ENCODE results near the gene LRP6.
"Not testable (repeated sequence)": the region's sequence is repeated elsewhere in the genome, so short reads cannot be mapped to it uniquely, and the experiment has no call there.

LRP6 gene

DNA sequence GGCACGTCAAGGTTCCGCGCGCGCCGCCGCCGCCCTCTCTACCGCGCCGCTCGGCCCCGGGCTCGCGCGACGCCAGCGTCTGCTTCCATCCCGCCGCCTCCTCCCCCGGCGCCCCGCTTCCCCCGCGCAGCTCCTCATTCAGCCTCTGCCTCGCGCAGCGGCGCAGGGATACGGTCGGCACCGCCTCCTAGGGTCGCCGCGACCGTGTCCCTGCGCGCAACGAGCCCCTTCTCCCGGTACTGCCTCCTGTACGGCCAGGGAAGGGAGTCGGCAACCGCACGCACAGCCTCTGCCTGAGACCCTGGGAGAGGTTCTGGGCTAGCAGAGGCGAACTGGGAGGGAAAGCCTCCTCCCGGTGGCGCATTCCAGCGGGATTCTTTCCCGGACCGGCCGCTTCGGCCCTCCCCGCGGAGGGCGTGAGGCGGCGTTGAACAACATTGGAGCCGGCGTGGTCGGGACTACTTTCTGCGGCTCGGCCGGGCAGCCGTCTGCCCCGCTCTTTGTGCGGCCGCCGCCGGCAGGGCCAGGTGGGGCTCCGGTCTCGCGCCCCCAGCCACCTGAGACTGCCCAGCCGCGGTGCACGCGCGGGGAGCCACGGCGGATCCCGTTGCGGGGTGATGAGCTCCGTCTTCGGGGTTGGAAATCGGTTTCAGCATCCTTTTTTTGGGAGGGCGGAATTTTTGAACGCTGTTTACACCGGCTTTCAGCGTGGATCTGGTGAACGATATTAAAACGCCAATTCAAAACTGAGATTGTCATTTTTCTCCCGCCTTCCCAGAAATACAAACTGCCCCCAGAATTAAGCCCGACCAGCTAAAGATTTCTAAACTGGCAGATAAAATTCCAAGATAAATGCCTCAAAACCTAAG is at the start of gene LRP6:
Gene LRP6 (minus strand): TSS at position 172 of the 869 bp plus-strand sequence. CDS start 309 bp downstream, outside the sequence.
- DNase-seq (ENCODE audit: low spot score): peak; percentile 96

DNA sequence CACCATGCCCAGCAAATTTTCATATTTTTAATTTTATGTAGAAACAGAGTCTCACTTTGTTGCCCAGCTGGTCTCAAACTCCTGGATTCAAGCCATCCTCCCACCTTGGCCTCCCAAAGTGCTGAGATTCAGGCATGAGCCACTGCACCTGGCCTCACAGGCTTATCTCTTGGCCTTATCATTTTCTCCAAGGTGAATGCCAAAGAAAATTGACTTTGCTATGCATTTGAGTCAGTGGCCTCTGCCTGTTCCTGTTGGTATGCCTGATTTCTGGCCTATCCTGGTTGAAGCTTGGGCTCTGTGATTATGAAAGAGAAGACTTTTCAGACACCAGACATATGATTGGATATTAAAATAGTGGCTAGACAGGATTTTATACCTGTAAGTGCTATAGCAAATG is 49.0 kb upstream of the LRP6 start:
- DNase-seq (ENCODE audit: low spot score): no peak

DNA sequence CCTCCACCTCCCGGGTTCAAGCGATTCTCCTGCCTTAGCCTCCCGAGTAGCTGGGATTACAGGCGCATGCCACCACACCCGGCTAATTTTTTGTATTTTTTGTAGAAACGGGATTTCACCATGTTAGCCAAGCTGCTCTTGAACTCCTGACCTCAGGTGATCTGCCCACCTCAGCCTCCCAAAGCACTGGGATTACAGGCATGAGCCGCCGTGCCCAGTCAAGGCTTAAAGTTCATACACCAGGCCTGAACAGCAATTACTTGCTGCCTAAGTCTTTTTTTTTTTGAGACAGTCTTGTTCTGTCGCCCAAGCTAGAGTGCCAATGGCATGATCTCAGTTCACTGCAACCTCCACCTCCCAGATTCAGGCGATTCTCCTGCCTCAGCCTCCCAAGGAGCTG is 43.9 kb upstream of the LRP6 start:
- not testable (repeated sequence) for DNase-seq (ENCODE audit: low spot score)

DNA sequence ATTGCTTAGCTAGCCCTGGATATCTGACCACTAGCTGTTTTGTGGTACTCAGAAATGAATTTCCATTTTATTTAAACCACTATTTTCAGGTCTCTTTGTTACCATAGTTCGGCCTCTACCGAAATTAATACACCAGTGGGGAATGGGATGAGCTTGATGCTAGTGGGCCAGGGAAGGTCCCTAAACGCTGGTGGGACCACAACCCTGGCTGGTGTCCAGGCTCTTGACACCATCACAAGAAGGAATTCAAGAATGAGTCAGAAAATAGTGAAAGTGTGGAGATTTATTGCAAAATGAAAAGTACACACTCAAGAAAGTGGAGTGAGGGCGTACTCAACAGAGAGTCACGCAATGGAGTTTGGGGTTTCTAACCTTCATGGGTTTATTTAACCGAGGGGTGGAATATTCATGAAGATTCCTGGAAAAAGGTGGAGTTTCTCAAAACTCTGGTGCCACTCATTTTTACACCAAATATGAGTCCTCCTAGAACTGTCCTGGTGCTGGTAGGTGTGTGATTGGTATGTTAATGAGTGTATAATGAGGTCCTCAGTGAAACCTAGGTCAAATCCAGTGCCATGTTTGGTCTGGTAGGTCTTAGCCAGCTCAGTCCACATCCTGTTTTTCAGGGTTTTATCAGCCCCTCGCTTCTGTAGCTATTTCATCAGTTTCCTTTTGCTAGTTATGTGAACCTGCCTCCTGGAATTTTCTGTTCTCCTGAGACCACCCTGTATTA is 38.9 kb upstream of the LRP6 start:
- no peak for DNase-seq (ENCODE audit: low spot score)

DNA sequence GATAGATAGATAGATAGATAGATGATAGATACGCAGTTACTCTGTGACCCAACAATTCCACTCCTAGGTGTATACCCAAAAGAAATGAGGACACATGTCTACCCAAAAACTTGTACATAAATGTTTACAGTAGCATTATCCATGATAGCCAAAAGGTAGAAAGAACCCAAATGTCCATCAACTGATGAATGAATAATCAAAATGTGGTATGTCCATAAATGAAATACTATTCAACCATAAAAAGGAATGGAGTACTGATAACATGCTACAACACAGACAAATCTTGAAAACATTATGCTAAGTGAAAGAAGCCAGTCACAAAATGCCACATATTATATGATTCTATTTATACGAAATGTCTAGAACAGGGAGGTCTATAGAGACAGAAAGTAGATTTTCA is 36.1 kb upstream of the LRP6 start:
- DNase-seq (ENCODE audit: low spot score): no peak

DNA sequence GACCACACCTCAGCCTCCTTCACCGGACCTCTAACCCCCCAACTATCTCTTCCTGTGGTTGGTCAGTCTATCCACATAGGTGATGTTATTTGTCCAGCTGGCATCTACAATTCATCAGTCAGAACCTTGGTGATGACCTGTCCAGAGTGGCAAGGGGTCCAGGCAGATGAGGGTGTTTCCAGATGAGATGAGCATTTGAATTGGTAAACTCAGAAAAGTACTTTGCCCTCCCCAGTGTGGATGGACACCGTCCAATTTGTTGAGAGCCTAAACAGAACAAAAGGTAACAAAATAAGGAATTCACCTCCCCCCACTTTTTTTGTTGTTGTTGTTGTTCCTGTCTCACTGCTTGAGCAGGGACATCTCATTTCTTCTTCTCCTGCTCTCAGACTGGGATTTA is 34.3 kb upstream of the LRP6 start:
- no peak for DNase-seq (ENCODE audit: low spot score)

DNA sequence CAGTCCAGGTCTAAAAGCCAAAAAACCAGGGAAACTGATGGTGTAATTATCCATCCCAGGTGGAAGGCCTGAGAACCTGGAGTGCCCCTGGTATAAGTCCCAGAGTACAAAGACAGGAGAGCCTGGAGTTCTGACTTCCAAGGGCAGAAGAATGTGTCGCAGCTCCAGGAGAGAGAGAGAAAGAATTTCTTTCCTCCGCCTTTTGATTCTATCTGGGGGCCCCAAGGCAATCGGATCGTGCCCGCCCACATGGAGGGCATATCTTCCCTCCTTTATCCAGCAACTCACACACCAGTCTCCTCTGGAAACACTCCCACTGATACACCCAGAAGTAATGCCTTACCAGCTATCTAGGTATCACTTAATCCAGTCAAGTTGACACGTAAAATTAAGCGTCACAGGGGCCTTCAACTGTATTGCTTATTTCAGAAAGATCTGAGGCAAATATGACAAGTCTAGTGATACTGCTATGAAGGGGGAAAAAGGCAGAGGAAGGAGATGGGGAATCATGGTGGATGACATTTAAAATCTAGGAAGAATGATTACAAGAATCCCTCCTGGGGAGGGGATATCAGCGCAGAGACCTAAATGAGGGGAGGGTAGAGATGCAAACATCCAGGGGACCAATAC is 30.5 kb upstream of the LRP6 start:
- no peak for DNase-seq (ENCODE audit: low spot score)

DNA sequence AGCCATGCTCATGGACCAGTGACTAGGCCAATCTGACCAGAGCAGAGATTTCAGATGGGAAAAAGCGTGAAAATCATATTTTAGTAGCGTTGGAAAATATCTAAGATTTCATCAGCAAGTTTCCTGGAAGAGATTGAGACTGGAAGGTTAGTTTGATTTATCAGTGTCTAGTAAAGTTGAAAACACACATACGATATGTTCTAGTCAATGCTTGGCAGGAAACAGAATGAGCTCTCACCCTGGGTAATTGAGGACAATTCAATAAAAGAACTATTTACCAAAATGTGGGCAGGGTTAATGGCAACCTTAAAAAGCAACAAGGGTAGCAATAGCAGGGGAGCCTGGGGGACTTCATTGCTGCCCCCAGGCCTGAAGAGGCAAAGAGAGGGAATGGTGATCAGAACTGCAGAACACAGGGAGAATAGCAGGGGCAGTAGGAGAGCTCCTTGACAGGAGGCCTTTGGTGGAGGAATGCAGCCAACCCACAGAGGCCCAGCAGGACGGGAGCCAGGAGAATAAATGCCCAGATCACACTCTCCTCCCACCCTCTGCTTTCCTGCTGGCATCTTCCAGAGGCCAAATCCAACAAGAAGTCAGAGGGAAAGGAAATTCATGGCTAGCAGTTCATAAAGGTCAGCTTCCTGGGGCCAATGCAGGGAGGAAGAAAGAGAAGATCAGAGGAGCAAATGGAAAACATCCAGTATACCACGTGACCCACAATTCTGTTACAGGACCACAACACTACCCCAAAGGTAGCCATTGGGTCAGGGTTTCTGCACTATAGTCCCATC is 27.6 kb upstream of the LRP6 start:
- DNase-seq (ENCODE audit: low spot score): peak; percentile 40

DNA sequence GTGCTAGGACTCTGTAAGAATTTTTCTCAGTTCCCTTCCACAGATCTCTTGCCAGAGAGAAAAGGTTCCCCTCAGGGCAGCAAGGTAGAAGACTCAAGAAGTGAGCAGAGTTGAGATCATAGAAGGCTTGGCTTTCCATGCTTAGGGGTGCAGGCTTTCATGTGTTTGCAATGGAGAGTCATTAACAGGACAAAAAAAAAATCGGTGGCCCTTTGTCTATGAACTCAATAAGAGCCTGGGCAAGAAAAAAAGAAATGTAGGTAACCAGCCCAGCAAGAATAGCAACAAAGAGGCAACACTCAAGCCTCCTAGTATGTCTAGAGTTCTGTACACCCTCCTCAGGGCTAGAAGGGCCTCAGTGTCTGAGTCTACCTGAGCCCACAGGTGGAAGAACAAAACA is 23.4 kb upstream of the LRP6 start:
- no peak for DNase-seq (ENCODE audit: low spot score)

DNA sequence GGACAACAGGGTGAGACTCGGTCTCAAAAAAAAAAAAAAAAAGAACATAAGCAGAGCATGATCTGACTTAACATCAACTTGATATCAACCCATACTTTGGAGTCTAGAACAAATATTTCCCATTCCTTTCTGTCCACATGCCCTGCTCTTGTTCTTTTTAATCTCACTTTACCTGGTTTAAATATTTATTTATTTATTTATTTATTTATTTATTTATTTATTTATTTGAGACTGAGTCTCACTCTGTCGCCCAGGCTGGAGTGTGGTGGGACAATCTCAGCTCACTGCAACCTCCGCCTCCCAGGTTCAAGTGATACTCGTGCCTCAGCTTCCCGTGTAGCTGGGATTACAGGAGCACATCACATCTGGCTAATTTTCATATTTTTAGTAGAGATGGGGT is 19.6 kb upstream of the LRP6 start:
- DNase-seq (ENCODE audit: low spot score): no peak

DNA sequence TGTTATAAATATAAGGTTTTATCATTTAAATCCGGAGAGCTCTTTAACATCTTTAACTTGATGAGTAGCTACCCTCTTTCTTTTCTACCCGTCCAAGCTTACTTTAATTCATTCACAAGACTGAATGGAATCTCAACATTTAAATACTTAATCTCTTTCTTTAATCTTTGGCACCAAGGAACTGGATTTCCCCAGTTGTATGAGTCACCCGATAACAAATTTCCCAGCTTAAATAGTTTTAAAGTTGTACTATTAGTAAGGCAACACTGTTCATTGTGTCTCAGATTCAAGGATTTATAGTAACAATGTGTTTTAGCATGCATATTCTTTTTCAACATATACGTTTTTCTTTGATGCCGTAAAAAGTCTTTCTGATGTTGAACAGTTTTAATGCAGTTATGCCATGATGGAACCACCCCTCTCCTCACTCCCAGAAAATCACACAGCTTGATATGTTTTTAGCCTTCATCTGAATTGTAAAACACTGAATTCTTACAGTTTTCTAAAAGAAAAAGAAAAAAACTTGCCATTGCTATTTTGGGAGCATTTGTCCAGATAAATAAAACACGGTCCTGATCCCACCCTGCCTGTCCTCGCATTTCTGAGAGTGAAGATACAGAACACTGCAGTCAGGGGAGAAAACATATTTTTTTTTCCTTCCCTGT is 16.0 kb upstream of the LRP6 start:
- DNase-seq (ENCODE audit: low spot score): peak; percentile 43

DNA sequence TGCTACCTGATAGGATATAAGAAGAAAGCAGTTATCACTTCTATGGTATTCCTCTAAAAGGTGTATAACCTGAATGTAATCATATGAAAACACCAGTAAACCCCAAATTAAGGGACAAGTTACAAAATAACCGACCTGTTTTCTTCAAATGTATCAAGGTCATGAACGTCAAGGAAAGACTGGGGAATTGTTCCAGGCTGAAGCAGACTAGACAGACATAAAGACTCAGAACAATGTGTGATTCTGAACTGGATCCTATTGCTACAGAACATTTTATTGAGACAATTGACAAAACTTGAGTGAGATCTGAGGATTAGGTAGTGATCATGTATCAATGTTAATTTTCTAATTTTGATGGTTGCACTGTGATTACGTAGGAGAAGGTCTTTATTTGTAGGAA is 15.4 kb upstream of the LRP6 start:
- no peak for DNase-seq (ENCODE audit: low spot score)

DNA sequence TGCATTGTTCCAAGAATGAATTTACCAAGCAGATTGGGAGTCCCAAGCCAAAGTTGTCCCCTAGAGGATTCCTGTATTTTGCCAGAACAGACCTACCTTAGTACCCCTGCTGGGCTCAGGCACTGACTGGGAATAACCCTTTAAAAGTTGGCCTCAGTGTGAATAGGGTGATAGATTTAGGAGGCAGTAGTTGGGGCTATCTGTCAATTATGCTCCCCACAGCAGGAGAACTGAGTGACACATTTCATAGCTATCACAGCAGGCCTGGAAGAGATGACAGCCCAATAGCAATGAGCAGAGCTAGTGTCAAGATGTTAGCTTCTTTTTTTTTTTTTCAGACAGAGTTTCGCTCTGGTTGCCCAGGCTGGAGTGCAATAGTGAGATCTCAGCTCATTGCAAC is 14.3 kb upstream of the LRP6 start:
- DNase-seq (ENCODE audit: low spot score): no peak

DNA sequence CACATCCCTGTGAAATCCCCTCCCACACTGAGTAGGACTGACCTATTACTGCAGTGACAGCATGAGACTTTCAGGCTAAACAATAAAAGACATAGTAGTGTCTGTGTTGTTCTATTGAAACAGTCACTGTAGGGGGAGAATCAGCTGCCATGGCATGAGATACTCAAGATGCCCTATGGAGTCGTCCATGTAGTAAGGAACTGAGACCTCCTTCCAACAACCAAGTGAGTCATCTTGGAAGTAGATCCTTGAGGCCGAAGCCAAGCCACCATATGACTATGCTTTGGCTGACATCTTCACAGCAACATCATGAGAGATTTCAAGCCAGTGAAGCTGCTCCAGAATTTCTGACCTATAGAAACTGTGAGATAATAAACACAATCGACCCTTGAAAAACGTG is 12.1 kb upstream of the LRP6 start:
- DNase-seq (ENCODE audit: low spot score): no peak

DNA sequence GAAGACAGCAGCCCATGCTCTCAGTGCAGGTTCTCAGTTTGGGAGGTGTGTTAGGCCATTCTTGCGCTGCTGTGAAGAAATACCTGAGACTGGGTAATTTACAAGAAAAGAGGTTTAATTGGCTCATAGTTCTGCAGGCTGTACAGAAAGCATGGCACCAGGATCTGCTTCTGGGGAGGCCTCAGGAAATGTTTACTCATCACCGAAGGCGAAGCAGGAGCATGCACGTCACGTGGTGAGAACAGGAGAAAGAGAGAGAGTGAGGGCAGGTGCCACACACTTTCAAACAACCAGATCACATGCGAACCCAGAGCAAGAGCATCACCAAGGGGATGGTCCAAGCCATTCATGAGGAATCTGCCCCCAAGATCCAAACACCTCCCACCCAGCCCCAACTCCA is 9.0 kb upstream of the LRP6 start:
- no peak for DNase-seq (ENCODE audit: low spot score)

DNA sequence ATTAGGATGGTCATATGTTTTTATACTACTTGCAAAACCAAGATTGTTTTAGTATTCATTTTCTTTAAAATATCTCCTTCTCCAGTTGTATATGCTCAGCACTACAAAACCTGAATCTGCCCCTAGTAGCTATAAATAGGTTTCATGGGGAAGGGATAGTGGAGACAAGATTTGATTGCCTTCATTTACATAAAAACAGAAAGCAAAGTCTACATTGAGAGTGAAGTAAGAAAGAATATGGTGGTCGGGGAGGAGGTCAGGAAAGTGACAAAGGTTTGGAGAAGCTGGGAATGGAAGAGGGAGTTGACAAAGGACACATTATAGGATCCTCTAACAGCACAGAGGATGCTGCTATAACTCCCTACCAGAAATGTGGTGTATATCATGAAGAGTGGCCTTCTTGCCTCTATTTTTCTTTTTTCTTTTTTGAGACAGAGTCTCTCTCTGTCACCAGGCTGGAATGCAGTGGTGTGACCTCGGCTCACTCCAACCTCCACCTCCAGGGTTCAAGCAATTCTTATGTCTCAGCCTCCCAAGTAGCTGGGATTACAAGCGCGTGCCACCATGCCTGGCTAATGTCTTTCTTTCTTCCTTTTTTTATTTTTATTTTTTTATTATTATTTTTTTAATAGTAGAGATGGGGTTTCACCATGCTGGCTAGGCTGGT is 6.6 kb upstream of the LRP6 start:
- DNase-seq (ENCODE audit: low spot score): no peak

DNA sequence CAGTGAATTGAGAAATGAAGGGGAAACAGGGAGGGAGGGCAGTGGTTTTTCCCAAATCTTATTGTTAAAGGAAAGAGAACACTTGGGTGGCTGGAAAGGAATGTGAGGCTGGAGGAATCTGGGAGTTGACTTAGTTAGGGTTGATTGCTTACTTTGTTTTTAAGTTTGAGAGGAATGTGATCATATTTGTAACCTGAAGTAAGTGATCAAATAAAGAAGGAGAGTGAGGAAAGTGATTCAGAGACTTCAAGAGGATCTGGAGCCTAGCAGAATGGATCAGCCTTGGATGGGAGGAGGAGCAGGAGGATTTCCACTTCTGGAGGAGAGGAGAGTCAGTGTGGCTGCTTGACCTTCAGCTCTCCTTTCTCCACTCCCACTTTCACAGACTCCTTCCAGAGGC is 6.0 kb upstream of the LRP6 start:
- DNase-seq (ENCODE audit: low spot score): peak; percentile 52

DNA sequence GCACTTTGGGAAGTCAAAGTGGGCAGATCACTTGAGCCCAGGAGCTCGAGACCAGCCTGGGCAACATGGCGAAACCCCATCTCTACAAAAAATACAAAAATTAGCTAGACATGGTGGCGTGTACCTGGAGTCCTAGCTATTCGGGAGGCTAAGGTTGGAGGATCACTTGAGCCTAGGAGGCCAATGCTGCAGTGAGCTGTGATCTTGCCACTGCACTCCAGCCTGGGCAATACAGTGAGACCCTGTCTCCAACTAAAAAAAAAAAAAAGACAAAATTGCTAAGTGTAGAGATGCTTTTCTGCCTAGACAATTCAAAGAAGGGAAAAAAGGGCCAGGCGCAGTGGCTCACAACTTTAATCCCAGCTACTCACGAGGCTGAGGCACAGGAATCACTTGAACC is 3.4 kb upstream of the LRP6 start:
- no peak for DNase-seq (ENCODE audit: low spot score)

DNA sequence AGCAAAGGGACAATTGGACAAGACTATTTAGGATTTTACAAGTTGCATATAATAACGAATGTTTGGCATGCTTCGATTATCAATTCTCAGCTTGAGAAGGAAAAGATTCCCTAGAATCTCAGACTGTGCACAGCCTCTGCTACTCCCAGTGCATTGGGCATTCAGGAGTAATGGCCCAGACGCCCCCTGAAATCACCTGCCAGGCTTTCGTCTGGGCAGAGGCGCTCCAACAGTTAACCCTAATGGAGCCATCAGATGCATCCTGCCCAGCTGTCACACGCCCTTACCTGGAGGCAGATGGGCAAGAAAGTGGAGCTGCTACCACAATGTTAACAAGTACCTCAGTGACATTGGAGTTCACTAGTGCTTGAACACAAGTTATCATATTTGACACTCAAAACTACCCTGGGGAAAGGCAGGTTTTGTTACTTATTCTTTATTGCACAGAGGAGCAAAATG is 927 bp upstream of the LRP6 start:
- DNase-seq (ENCODE audit: low spot score): no peak

DNA sequence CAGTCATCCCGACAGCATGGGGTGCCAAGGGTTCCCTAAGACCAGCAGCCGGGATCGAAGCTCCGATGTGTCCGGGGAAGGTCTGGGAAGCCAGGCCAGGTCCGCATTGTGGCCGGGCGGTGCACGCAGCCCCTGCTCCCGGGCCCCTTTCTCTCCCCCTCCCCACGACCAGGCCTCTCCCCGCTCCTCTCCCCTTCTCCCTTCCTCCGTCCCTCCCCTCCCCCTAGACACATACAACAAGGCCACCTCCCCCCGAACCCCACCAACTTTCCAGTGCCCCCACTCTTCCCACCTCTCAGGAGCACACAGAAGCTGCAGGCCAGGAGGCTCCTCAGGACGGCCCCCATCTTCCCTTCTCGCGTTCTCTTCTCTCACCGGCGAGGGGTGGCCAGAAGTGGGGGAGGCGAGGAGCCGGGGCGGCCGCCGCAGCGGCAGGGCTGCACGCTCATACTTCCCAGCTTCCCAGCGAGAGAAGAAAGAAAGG is 413 bp downstream of the LRP6 start:
- DNase-seq (ENCODE audit: low spot score): peak; percentile 31

All from AG08396 (cell line).